K562 (cell line): ENCODE measurements around the gene DNAJC8. TPM values are rescaled to one million over a fixed set of nuclear protein-coding genes. Genes with fewer than 3 reads are reported as not detected.
A peak's percentile ranks its signal among the peaks of the same experiment; 100 is the strongest.

Experiments used
- CHD4 ChIP-seq: fragments of 200-600 bp; sonication (generic); IDR thresholded peaks from 3 replicates; pipeline ENCODE4 v1.6.1; 2012; ENCODE audit warnings: low read depth, mild to moderate bottlenecking, mixed read lengths, low read length, inconsistent platforms; ENCODE audit not compliant: insufficient read depth, insufficient replicate concordance, poor library complexity, severe bottlenecking
- CXXC5 ChIP-seq: fragments of 250-450 bp; sonication (Bioruptor Pico); IDR thresholded peaks from 2 replicates; pipeline ENCODE4 v1.8.0; 2022; ENCODE audit warnings: inconsistent platforms, mild to moderate bottlenecking, moderate library complexity
- EP300 ChIP-seq: IDR thresholded peaks from 2 replicates; pipeline ENCODE4 v1.6.1; 2012; ENCODE audit warnings: low read length, improper control_type of control experiment
- FOXA3 ChIP-seq, 2 experiments: fragments of 450-650 bp in 1 of 2; sonication (generic) in 1 of 2; formaldehyde crosslinking; IDR thresholded peaks in 1 of 2; conservative IDR thresholded peaks in 1 of 2; 2 replicates each; pipeline versions ENCODE4 v1.4.0 to v1.8.0; 2020 to 2022; ENCODE audit warnings: mild to moderate bottlenecking in 2 of 2, missing genetic modification reagents in 1 of 2
- GTF2B ChIP-seq: IDR thresholded peaks from 2 replicates; pipeline ENCODE4 v1.6.1; 2011; ENCODE audit not compliant: insufficient read length; ENCODE audit errors: extremely low read depth
- HMGN3 ChIP-seq: IDR thresholded peaks from 2 replicates; pipeline ENCODE4 v1.6.1; 2011; ENCODE audit warnings: borderline replicate concordance, low read depth, mild to moderate bottlenecking, mixed read lengths, low read length; ENCODE audit not compliant: insufficient read length; ENCODE audit errors: extremely low read depth
- JUND ChIP-seq, 2 experiments: IDR thresholded peaks; 2 replicates in 1 of 2; 3 replicates in 1 of 2; pipeline ENCODE4 v1.6.1; 2011; ENCODE audit warnings: borderline replicate concordance in 2 of 2, low read depth in 2 of 2, low read length in 2 of 2, improper control_type of control experiment in 1 of 2, missing biosample characterization in 1 of 2, missing genetic modification characterization in 1 of 2, missing genetic modification reagents in 1 of 2
- MAFK ChIP-seq: IDR thresholded peaks from 2 replicates; pipeline ENCODE4 v1.6.1; 2011; ENCODE audit warnings: low read length, improper control_type of control experiment
- NR4A1 ChIP-seq, 2 experiments: fragments of 250-450 bp in 1 of 2; fragments of 450-650 bp in 1 of 2; sonication (Bioruptor Pico) in 1 of 2; IDR thresholded peaks; 2 replicates each; pipeline versions ENCODE4 v1.4.0 to v1.6.1; 2016 to 2020; ENCODE audit warnings: mild to moderate bottlenecking in 2 of 2, missing compliant biosample characterization in 1 of 2, missing genetic modification characterization in 1 of 2, moderate library complexity in 1 of 2
- PHB ChIP-seq: fragments of 250-450 bp; sonication (Bioruptor Pico); IDR thresholded peaks from 2 replicates; pipeline ENCODE4 v1.5.0; 2021
- SAFB ChIP-seq: fragments of 200-400 bp; formaldehyde crosslinking; IDR thresholded peaks from 2 replicates; pipeline ENCODE4 v1.6.1; 2017; ENCODE audit warnings: low read depth, low read length, borderline replicate concordance
- SMARCE1 ChIP-seq: fragments of 450-650 bp; IDR thresholded peaks from 2 replicates; pipeline ENCODE4 v1.7.1; 2016; ENCODE audit warnings: mild to moderate bottlenecking
- THAP12 ChIP-seq: fragments of 250-450 bp; sonication (Bioruptor Pico); IDR thresholded peaks from 2 replicates; pipeline ENCODE4 v1.9.0; 2021; ENCODE audit warnings: mild to moderate bottlenecking, inconsistent platforms
- ZBTB11 ChIP-seq, 3 experiments: fragments of 200-800 bp in 1 of 3; fragments of 250-450 bp in 1 of 3; fragments of 450-650 bp in 1 of 3; sonication (Bioruptor Pico) in 1 of 3; sonication (Bioruptor generic) in 1 of 3; formaldehyde crosslinking in 1 of 3; IDR thresholded peaks; 2 replicates each; pipeline versions ENCODE4 v1.6.1 to v1.8.0; 2016 to 2022; ENCODE audit warnings: mild to moderate bottlenecking in 2 of 3, missing genetic modification characterization in 2 of 3, missing compliant biosample characterization in 1 of 3, moderate library complexity in 1 of 3
- ZNF449 ChIP-seq: fragments of 250-450 bp; sonication (Bioruptor Pico); IDR thresholded peaks from 2 replicates; pipeline ENCODE4 v1.8.0; 2022; ENCODE audit warnings: moderate library complexity, mild to moderate bottlenecking, inconsistent platforms
- polyA plus RNA-seq, 8 experiments: library from polyadenylated mRNA; depleted of rRNA in 4 of 8; stranded (reverse) in 5 of 8; unstranded in 3 of 8; fragments of >200 nt; fragmentation: Nextera tagmentation in 2 of 8; fragmentation: Illumina TruSeq in 1 of 8; extraction: Ambion mirVana in 2 of 8; extraction: Trizol in 1 of 8; gene quantifications; 2 replicates each; pipeline versions ENCODE4 v1.2.1 to v1.2.3, GENCODE V29; 2011 to 2014; ENCODE audit warnings: inconsistent platforms in 1 of 8, missing spikeins in 1 of 8
- total RNA-seq, 7 experiments: library from RNA; depleted of rRNA in 6 of 7; stranded (reverse); fragments of >200 nt in 6 of 7; fragmentation: Illumina TruSeq in 2 of 7; extraction: Trizol in 2 of 7; gene quantifications; 2 replicates each; pipeline versions ENCODE4 v1.2.1 to v1.2.3, GENCODE V29; 2011 to 2021; ENCODE audit warnings: low replicate concordance in 1 of 7

Gene DNAJC8
- total and polyA plus RNA-seq, 9 of the 15 experiments (the other 6 are each of a cell fraction or from before 2014, with no cell fraction given), result 143 to 508 (median 209) TPM

- TF ChIP-seq THAP12, result no peak
- peak; percentile 77 for TF ChIP-seq JUND (IDR thresholded peaks at IDR 0.05; ENCODE audit: borderline replicate concordance, low read depth, low read length)
- TF ChIP-seq JUND (tag; IDR thresholded peaks at IDR 0.05; ENCODE audit: borderline replicate concordance, low read depth, low read length), result peak; percentile 70; the same call in 1 of the 3 replicates
- peak; percentile 98 for TF ChIP-seq SMARCE1
- peak in 1 of 3 experiments; percentile 66; a peak in 2 of 6 replicates for TF ChIP-seq ZBTB11 (CRISPR knock-in tag; IDR thresholded peaks at IDR 0.05)
- peak; percentile 76 for TF ChIP-seq HMGN3
- TF ChIP-seq ZNF449 (CRISPR knock-in tag), result peak; percentile 77; the same call in 1 of the 2 replicates
- peak; percentile 92 for TF ChIP-seq EP300
- no peak for TF ChIP-seq CHD4
- peak; percentile 84 for TF ChIP-seq CXXC5 (CRISPR knock-in tag)
- TF ChIP-seq GTF2B, result no peak
- TF ChIP-seq NR4A1 (CRISPR knock-in tag; IDR thresholded peaks at IDR 0.05), result no peak
- peak; percentile 66; the same call in 1 of the 2 replicates for TF ChIP-seq NR4A1 (tag; IDR thresholded peaks at IDR 0.05)
- peak; percentile 76 to 89 for TF ChIP-seq FOXA3 (CRISPR knock-in tag; conservative IDR thresholded peaks at IDR 0.05 in 1 of 2, IDR thresholded peaks at IDR 0.05 in 1 of 2)
- no peak for TF ChIP-seq MAFK
- no peak for TF ChIP-seq SAFB
- no peak for TF ChIP-seq PHB (CRISPR knock-in tag)
Measured at GRCh38 chr1:28172713-28173150, 60.1 kb downstream of the DNAJC8 start (continued).
